GM12891 (cell line): ENCODE data around the gene MICU1.

ENCODE experiments used
- POLR2A ChIP-seq: IDR thresholded peaks from 2 replicates; pipeline ENCODE4 v1.6.1; 2011; ENCODE audit warnings: low read depth, low read length, control low read depth
- POLR2AphosphoS5 ChIP-seq: IDR thresholded peaks from 2 replicates; pipeline ENCODE4 v1.6.1; 2011; ENCODE audit warnings: low read depth, low read length, control low read depth
- POU2F2 ChIP-seq: IDR thresholded peaks from 2 replicates; pipeline ENCODE4 v1.6.1; 2011; ENCODE audit warnings: low read depth, mild to moderate bottlenecking, control low read depth, low read length, moderate library complexity
- SPI1 ChIP-seq: IDR thresholded peaks from 2 replicates; pipeline ENCODE4 v1.6.1; 2011; ENCODE audit warnings: low read depth, low read length, control low read depth
- TAF1 ChIP-seq: IDR thresholded peaks from 2 replicates; pipeline ENCODE4 v1.6.1; 2011; ENCODE audit warnings: low read depth, low read length, control low read depth

DNA sequence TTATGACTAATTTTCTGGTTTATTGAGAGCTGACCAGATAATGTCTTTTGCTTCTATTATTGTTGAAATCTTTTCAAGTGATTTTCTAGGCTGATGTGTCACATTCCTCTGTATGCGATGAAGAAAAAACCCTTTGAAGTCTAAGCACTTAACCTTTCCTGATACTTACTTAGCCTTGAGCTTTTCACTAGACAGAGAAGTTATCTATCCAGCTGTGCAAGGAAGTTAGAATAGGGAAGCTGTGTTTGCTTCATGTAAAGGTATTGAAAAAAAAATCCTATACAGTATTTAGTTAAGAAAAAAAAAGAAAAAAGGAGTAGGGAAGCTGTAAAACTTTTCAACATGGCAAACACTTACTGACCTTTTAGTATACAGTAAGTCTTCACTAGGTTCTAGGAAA is 153.6 kb downstream of the MICU1 start:
- TF ChIP-seq POLR2A (no peak), POLR2AphosphoS5 (no peak), POU2F2 (no peak), TAF1 (no peak), SPI1 (no peak)
